PC-3 (cell line): Measurements from ENCODE around the gene TSPAN4. TPM values are rescaled to one million over a fixed set of nuclear protein-coding genes. Genes with fewer than 3 reads are reported as not detected.

ENCODE experiments used
- ATAC-seq: fragments of 200-7000 bp; cut with Tn5 transposase; 2 replicates; pipeline ENCODE4 v1.9.1; 2020; ENCODE audit warnings: mild to moderate bottlenecking, moderate library complexity
- BruUV-seq: library from RNA; stranded (reverse); fragments of 400-500 nt; replicated peaks from 2 replicates; lab custom pipeline; 2021; lab: Mats Ljungman, UMichigan
- CTCF ChIA-PET: fragments of 300-600 bp; sonication (Branson Sonifier 250); formaldehyde crosslinking; loops from one replicate; lab custom pipeline; 2022; ENCODE audit warnings: antibody characterized with exemption; lab: Charles Lee
- POLR2A ChIA-PET: fragments of 300-600 bp; sonication (Branson Sonifier 250); formaldehyde crosslinking; loops from one replicate; lab custom pipeline; 2022; ENCODE audit warnings: antibody characterized with exemption; ENCODE audit not compliant: unreplicated experiment; lab: Charles Lee
- DNase-seq: peaks from one replicate; pipeline ENCODE4 v3.0.0-alpha.2; 2015
- H2AFZ ChIP-seq: fragments of 300-600 bp; sonication (generic); 2 replicates; pipeline ENCODE4 v1.6.0; 2016; ENCODE audit warnings: antibody characterized with exemption, low read length
- H3F3A ChIP-seq: fragments of 300-600 bp; sonication (generic); one replicate; pipeline ENCODE4 v1.6.0; 2017; ENCODE audit warnings: antibody characterized with exemption, low read length, control low read depth, mild to moderate bottlenecking; ENCODE audit not compliant: unreplicated experiment
- H3K27ac ChIP-seq: fragments of 300-600 bp; sonication (generic); 2 replicates; pipeline ENCODE4 v1.5.1; 2016; ENCODE audit warnings: mild to moderate bottlenecking, low read length
- H3K27me3 ChIP-seq: fragments of 300-600 bp; sonication (generic); 2 replicates; pipeline ENCODE4 v1.6.1; 2016; ENCODE audit warnings: low read length, mixed read lengths
- H3K36me3 ChIP-seq: fragments of 300-600 bp; sonication (generic); 2 replicates; pipeline ENCODE4 v1.6.1; 2016; ENCODE audit warnings: low read depth, mixed run types, low read length, mixed read lengths
- H3K4me1 ChIP-seq: fragments of 300-600 bp; sonication (generic); 2 replicates; pipeline ENCODE4 v1.5.1; 2016; ENCODE audit warnings: low read length; ENCODE audit not compliant: insufficient read depth
- H3K4me2 ChIP-seq: fragments of 300-600 bp; sonication (generic); 2 replicates; pipeline ENCODE4 v1.6.0; 2016; ENCODE audit warnings: low read length
- H3K4me3 ChIP-seq: fragments of 300-600 bp; sonication (generic); 2 replicates; pipeline ENCODE4 v1.5.1; 2016; ENCODE audit warnings: mild to moderate bottlenecking, low read length, mixed read lengths
- H3K79me2 ChIP-seq: fragments of 300-600 bp; sonication (generic); 2 replicates; pipeline ENCODE4 v1.6.1; 2017; ENCODE audit warnings: low read length, mixed read lengths
- H3K9ac ChIP-seq: fragments of 300-600 bp; sonication (generic); 2 replicates; pipeline ENCODE4 v1.6.0; 2016; ENCODE audit warnings: mild to moderate bottlenecking, low read length
- H3K9me2 ChIP-seq: fragments of 300-600 bp; sonication (generic); replicated peaks from 2 replicates; pipeline ENCODE4 v1.6.1; 2016; ENCODE audit warnings: mixed run types, low read length, mixed read lengths
- H3K9me3 ChIP-seq: fragments of 300-600 bp; sonication (generic); 2 replicates; pipeline ENCODE4 v1.6.1; 2016; ENCODE audit warnings: low read length, mixed read lengths
- H4K20me1 ChIP-seq: fragments of 300-600 bp; sonication (generic); 2 replicates; pipeline ENCODE4 v1.6.1; 2016; ENCODE audit warnings: low read length, mixed read lengths
- CTCF ChIP-seq: fragments of 300-600 bp; sonication (generic); conservative IDR thresholded peaks from 2 replicates; pipeline ENCODE4 v1.5.1; 2017; ENCODE audit warnings: antibody characterized with exemption, low read depth, mild to moderate bottlenecking, low read length
- EZH2 ChIP-seq: fragments of 300-600 bp; sonication (generic); IDR thresholded peaks from one replicate; pipeline ENCODE4 v1.6.1; 2017; ENCODE audit warnings: antibody characterized with exemption, mild to moderate bottlenecking, low read length; ENCODE audit not compliant: unreplicated experiment
- EZH2phosphoT487 ChIP-seq: fragments of 300-600 bp; sonication (generic); IDR thresholded peaks from 2 replicates; pipeline ENCODE4 v1.6.1; 2018; ENCODE audit warnings: mild to moderate bottlenecking, antibody characterized with exemption, low read length, borderline replicate concordance
- intact Hi-C: fragments of 100-400 bp; cut with micrococcal nuclease; formaldehyde crosslinking; loops from 2 replicates; pipeline ENCODE4 v1.9.0; 2023
- total RNA-seq: library from RNA; depleted of rRNA; stranded (reverse); fragments of >200 nt; gene quantifications from 2 replicates; pipeline ENCODE4 v1.2.3, GENCODE V29; 2014

Gene TSPAN4
- total RNA-seq, 1 experiment from 2014 or later, result 121 TPM

DNA sequence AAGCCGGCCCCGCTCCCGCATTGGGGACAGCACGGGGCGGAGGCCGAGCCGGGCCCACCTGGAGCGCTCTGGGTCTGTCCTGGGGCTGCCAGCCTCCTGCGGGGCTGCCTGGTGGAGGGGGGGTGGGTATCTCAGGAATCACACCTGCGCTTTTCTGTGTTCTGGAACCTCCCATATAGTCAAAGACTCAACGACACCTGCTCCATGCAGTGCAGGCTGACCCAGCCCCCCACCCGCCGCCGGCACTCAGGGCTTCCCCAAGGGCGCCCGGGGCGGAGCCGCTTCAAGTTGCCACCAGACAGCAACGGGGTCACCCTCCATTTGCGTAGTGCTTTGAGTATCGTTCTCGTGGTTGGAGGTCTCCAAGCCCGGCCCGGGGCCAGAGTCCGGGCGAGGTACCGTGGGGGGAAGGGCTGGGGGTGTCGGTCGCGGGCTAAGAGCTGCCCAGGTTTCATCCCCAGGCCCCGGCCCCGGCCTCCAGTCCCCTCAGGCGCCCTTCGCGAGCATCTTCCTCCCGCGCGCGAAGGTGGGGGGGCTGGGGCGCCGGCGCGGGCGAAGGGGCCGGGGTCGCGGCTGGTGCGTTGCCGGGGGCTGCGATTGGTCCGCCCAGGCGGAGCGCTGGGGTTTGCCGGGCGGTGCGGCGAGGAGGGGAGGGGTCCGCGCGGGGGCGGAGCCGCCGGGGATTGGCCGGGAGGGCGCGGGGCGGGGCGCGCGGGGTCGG lies 6.6 kb downstream of the TSPAN4 start:
- no peaks in the 10 kb centered on the region; the same call in 1 of the 2 replicates for H3K36me3 ChIP-seq
- ATAC-seq, result no peak
- no peaks in the 10 kb centered on the region for H3K27me3 ChIP-seq
- H3K9me2 ChIP-seq, result no peaks in the 10 kb centered on the region
- no peaks in the 10 kb centered on the region for H3F3A ChIP-seq
- no peak for TF ChIP-seq CTCF
- no peak for TF ChIP-seq EZH2
- TF ChIP-seq EZH2phosphoT487, result no peak
- no peak for DNase-seq
- H3K4me1 ChIP-seq, result peaks cover 24% of the 10 kb centered on the region
- peaks cover 32% of the 10 kb centered on the region for H3K79me2 ChIP-seq
- no peak overlapping the region for H3K4me3 ChIP-seq
- POLR2A ChIA-PET, result no interaction called here
- H3K4me2 ChIP-seq, result no peak overlapping the region
- CTCF ChIA-PET, result no interaction called here
- BruUV-seq, result no TSS peak
- no peak overlapping the region for H2AFZ ChIP-seq
- no peaks in the 10 kb centered on the region for H3K9me3 ChIP-seq
- no peaks in the 10 kb centered on the region; the same call in 1 of the 2 replicates for H4K20me1 ChIP-seq
- intact Hi-C loops, result no loop called here
- no peak overlapping the region for H3K27ac ChIP-seq
- H3K9ac ChIP-seq, result no peak overlapping the region

DNA sequence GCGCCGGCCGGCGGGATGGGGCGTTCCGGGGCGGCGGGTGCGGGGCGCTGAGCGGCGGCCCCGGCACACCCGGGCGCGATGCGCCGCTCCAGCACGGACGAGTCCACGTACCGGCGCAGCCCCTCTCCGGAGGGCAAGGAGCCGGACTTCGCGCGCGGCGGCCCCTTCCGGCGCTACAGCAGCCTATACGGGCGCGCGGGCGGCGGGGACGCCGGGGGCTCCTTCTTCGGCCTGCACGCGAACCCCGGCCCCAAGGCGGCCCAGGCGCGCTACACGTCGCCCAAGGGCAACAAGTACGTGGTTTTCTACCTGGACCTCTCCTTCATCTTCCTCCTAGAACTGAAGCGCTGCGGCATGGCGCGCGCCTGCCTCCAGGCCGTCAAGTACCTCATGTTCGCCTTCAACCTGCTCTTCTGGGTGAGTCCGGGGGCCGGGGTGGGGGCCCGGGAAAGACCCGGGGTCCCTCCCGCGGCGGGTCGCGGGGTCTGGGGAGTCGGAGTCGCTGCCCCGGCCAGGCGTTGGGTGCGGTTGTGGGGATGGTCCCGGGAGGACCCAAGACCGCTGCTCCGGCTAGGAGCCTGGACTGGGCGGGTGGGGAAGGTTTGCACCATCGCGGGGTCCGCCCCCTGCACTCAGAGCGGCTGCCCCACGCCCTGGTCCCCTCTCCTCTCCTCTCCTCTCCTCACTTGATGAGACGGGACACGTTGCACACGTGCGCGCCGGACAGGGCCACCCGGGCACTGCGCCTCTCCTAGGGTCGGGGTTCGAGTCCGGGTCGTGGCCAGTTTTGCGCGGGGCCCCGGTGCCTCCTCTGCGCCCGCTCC lies 7.5 kb downstream of the TSPAN4 start:
- intact Hi-C loops, result no loop called here
- Histone ChIP-seq H3K79me2 (peaks cover 26% of the 10 kb centered on the region), H3K36me3 (no peaks in the 10 kb centered on the region; the same call in 1 of the 2 replicates), H3K27me3 (no peaks in the 10 kb centered on the region), H3K4me3 (no peak overlapping the region), H3K27ac (no peak overlapping the region), H3K9me2 (no peaks in the 10 kb centered on the region), H3F3A (no peaks in the 10 kb centered on the region), H3K9ac (no peak overlapping the region), H3K4me2 (no peak overlapping the region), H3K4me1 (peaks cover 15% of the 10 kb centered on the region), H3K9me3 (no peaks in the 10 kb centered on the region), H4K20me1 (no peaks in the 10 kb centered on the region; the same call in 1 of the 2 replicates), H2AFZ (no peak overlapping the region)
- DNase-seq, result no peak
- no TSS peak for BruUV-seq
- ChIA-PET POLR2A (no interaction called here), CTCF (no interaction called here)
- TF ChIP-seq CTCF, result no peak
- no peak for ATAC-seq
